Smooth muscle cell (in vitro differentiated cells): ENCODE results near the gene EIF3I. TPM values are rescaled to one million over a fixed set of nuclear protein-coding genes. Genes with fewer than 3 reads are reported as not detected.

Experiments used
- DNase-seq: peaks from one replicate; lab custom pipeline; 2025; ENCODE audit not compliant: unreplicated experiment; lab: John Stamatoyannopoulos, UW
- H2AFZ ChIP-seq: fragments of 200-600 bp; sonication (generic); 2 replicates; pipeline ENCODE4 v1.6.0; 2016; ENCODE audit warnings: antibody characterized with exemption, low read depth, mild to moderate bottlenecking
- H3F3A ChIP-seq: fragments of 200-600 bp; sonication (generic); 2 replicates; pipeline ENCODE4 v1.6.0; 2017; ENCODE audit warnings: antibody characterized with exemption, low read depth
- H3K27ac ChIP-seq: fragments of 200-600 bp; sonication (generic); 2 replicates; pipeline ENCODE4 v1.5.1; 2016; ENCODE audit warnings: low read depth, mild to moderate bottlenecking
- H3K27me3 ChIP-seq: fragments of 200-600 bp; sonication (generic); 2 replicates; pipeline ENCODE4 v1.6.1; 2016; ENCODE audit warnings: low read depth, mild to moderate bottlenecking
- H3K36me3 ChIP-seq: fragments of 200-600 bp; sonication (generic); 2 replicates; pipeline ENCODE4 v1.5.1; 2016; ENCODE audit warnings: low read depth
- H3K4me1 ChIP-seq: fragments of 200-600 bp; sonication (generic); 2 replicates; pipeline ENCODE4 v1.5.1; 2016; ENCODE audit warnings: low read depth
- H3K4me2 ChIP-seq: fragments of 200-600 bp; sonication (generic); 2 replicates; pipeline ENCODE4 v1.6.0; 2016; ENCODE audit warnings: mild to moderate bottlenecking
- H3K4me3 ChIP-seq: fragments of 200-600 bp; sonication (generic); 2 replicates; pipeline ENCODE4 v1.5.1; 2016; ENCODE audit warnings: mild to moderate bottlenecking
- H3K79me2 ChIP-seq: fragments of 200-600 bp; sonication (generic); 2 replicates; pipeline ENCODE4 v1.6.0; 2016; ENCODE audit warnings: low read depth, mild to moderate bottlenecking
- H3K9ac ChIP-seq: fragments of 200-600 bp; sonication (generic); 2 replicates; pipeline ENCODE4 v1.6.0; 2016; ENCODE audit warnings: low read depth
- H3K9me3 ChIP-seq: fragments of 200-600 bp; sonication (generic); replicated peaks from 2 replicates; pipeline ENCODE4 v1.5.1; 2016; ENCODE audit warnings: low read depth
- H4K20me1 ChIP-seq: fragments of 200-600 bp; sonication (generic); 2 replicates; pipeline ENCODE4 v1.6.0; 2016; ENCODE audit warnings: low read depth
- WGBS: methylation state at CpG from one replicate; pipeline ENCODE4 v1.1.7; 2016; ENCODE audit warnings: low lambda C conversion rate; 5-methylcytosine and 5-hydroxymethylcytosine counted together
- polyA plus RNA-seq: library from polyadenylated mRNA; unstranded; fragments of >200 nt; fragmentation: Nextera tagmentation; extraction: Ambion mirVana; gene quantifications from 2 replicates; pipeline ENCODE4 v1.2.1, GENCODE V29; 2016
- total RNA-seq: library from RNA; depleted of rRNA; stranded (reverse); fragments of >200 nt; gene quantifications from 2 replicates; pipeline ENCODE4 v1.2.3, GENCODE V29; 2014
- TF ChIP-seq, protein P1 (sequence below): fragments of 200-600 bp; sonication (generic); IDR thresholded peaks from 2 replicates; pipeline ENCODE4 v1.5.1; 2017; ENCODE audit warnings: borderline replicate concordance, mild to moderate bottlenecking, antibody characterized with exemption; ENCODE audit not compliant: insufficient read depth, poor library complexity, severe bottlenecking

EIF3I gene
- total and polyA plus RNA-seq, 2 experiments from 2014 or later: 240 to 250 TPM

GRCh38 chr1:32179193-32179442, 43.1 kb upstream of the EIF3I start:
- peak overlapping the region; percentile 6 for H2AFZ ChIP-seq
- H3K4me1 ChIP-seq: peaks cover 20% of the 10 kb centered on the region
- DNase-seq: no peak
- H4K20me1 ChIP-seq: peaks cover 35% of the 10 kb centered on the region
- H3K4me3 ChIP-seq: peak overlapping the region; percentile 66
- H3F3A ChIP-seq: peaks cover 11% of the 10 kb centered on the region
- no peaks in the 10 kb centered on the region for H3K9me3 ChIP-seq
- TF ChIP-seq, protein P1, sequence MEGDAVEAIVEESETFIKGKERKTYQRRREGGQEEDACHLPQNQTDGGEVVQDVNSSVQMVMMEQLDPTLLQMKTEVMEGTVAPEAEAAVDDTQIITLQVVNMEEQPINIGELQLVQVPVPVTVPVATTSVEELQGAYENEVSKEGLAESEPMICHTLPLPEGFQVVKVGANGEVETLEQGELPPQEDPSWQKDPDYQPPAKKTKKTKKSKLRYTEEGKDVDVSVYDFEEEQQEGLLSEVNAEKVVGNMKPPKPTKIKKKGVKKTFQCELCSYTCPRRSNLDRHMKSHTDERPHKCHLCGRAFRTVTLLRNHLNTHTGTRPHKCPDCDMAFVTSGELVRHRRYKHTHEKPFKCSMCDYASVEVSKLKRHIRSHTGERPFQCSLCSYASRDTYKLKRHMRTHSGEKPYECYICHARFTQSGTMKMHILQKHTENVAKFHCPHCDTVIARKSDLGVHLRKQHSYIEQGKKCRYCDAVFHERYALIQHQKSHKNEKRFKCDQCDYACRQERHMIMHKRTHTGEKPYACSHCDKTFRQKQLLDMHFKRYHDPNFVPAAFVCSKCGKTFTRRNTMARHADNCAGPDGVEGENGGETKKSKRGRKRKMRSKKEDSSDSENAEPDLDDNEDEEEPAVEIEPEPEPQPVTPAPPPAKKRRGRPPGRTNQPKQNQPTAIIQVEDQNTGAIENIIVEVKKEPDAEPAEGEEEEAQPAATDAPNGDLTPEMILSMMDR: no peak
- peaks cover 38% of the 10 kb centered on the region for H3K79me2 ChIP-seq
- WGBS: 30% methylated on average over 7 of the region's 7 CpGs
- no peaks in the 10 kb centered on the region for H3K36me3 ChIP-seq
- H3K27ac ChIP-seq: peak overlapping the region; percentile 96
- H3K4me2 ChIP-seq: peak overlapping the region; percentile 94
- H3K27me3 ChIP-seq: no peaks in the 10 kb centered on the region
- H3K9ac ChIP-seq: no peak overlapping the region

DNA sequence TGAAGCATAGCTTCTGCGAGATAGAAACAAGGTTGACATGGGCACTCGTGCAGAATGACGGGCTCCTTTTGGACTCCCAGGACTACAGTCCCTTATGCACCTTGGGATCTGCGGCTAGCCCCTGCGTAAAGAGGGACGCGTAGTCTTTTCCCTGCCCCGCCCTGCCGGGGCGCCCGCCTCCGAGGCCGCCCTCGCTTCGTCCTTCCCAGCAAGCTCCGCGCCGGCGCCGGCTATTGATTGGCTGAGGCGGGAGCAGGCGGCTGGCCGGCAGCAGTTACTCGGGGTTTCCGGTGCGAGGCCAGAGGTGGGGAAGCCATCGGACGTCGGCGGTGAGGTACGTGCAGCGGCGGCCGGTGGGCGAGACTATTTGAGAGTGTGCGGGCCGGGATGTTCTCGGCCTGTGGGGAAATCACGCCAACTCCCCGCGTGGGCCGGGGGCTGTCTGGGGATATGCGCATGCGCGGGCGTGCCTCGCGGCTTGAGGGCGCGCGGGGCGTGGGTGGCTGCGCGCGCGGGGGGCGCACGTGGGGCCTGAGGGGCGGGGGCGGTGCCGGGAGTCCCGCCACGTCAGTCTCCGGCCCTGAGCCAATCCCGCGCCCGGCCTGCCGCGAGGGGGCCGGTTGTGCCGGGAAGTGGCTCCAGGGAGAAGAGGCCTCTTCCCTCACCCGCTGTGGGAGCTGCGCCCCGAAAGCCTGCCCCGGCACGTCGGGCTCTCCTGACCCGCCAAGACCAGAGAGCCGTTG, 42.6 kb upstream of the EIF3I start, which contains the start of gene TXLNA:
Gene TXLNA (plus strand): TSS at position 233 of the 743 bp plus-strand sequence. CDS start 671 bp downstream, outside the sequence.
- Histone ChIP-seq H3K9ac (peak within 1 kb of the TSS; percentile 92), H3K4me3 (peak within 1 kb of the TSS; percentile 66), H2AFZ (peak within 1 kb of the TSS; percentile 15), H4K20me1 (peaks cover 39% of the 10 kb centered on the region), H3K79me2 (peaks cover 41% of the 10 kb centered on the region), H3K27ac (peak within 1 kb of the TSS; percentile 96), H3F3A (peaks cover 11% of the 10 kb centered on the region), H3K36me3 (no peaks in the 10 kb centered on the region), H3K9me3 (no peaks in the 10 kb centered on the region), H3K4me1 (peaks cover 20% of the 10 kb centered on the region), H3K4me2 (peak within 1 kb of the TSS; percentile 94), H3K27me3 (no peaks in the 10 kb centered on the region)
- TF ChIP-seq, protein P1: no peak
- peak; percentile 97 for DNase-seq
- 1% methylated on average over 74 of the region's 79 CpGs for WGBS

- Histone ChIP-seq H3K4me2 (peak overlapping the region; percentile 94), H4K20me1 (peaks cover 48% of the 10 kb centered on the region), H3K36me3 (no peaks in the 10 kb centered on the region), H3K27ac (peak overlapping the region; percentile 96), H3F3A (peaks cover 11% of the 10 kb centered on the region), H2AFZ (no peak overlapping the region), H3K9ac (peak overlapping the region; percentile 92), H3K79me2 (peaks cover 50% of the 10 kb centered on the region), H3K9me3 (no peaks in the 10 kb centered on the region), H3K4me1 (peaks cover 20% of the 10 kb centered on the region), H3K27me3 (no peaks in the 10 kb centered on the region), H3K4me3 (peak overlapping the region; percentile 66)
- TF ChIP-seq, protein P1: no peak
- 8% methylated on average over 36 of the region's 36 CpGs for WGBS
- DNase-seq: peak; percentile 55
Measured at GRCh38 chr1:32180186-32181060, 41.8 kb upstream of the EIF3I start.
